SH-SY5Y (cell line): ENCODE results near the gene RAD51B.

ENCODE experiments used
- GATA2 ChIP-seq: IDR thresholded peaks from 2 replicates; pipeline ENCODE4 v1.6.1; 2011; ENCODE audit warnings: mild to moderate bottlenecking, low read depth, low read length
- GATA3 ChIP-seq: IDR thresholded peaks from 2 replicates; pipeline ENCODE4 v1.6.1; 2011; ENCODE audit warnings: low read depth, mild to moderate bottlenecking, low read length, moderate library complexity

DNA sequence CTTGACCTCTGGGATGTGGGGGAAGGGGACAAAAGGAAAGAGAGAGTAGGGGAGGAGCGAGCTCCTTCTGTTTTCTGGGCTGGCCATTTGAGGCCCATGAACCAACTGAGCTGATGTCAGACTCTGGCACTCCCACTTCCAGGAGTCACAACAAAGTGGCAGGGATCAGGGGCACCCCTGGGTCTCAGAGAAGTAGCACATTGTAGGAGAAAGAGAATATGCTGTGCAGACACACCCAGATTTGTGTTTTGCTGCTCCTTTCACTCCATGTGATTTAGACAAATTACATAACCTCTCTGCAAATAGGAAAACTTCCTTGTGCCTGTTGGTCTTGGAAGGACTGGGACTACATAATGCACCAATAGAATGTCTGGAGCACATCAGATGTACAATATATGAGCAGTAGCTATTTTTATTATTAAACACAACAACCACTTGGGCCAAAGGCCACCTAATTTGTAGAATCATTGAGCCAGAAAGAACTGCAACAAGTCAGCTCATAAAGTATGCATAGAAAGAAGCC lies 707.8 kb downstream of the RAD51B start:
- TF ChIP-seq GATA2 (no peak), GATA3 (no peak)
